ENCODE measurements around the gene POLR1C.

The POLR1C gene

DNA sequence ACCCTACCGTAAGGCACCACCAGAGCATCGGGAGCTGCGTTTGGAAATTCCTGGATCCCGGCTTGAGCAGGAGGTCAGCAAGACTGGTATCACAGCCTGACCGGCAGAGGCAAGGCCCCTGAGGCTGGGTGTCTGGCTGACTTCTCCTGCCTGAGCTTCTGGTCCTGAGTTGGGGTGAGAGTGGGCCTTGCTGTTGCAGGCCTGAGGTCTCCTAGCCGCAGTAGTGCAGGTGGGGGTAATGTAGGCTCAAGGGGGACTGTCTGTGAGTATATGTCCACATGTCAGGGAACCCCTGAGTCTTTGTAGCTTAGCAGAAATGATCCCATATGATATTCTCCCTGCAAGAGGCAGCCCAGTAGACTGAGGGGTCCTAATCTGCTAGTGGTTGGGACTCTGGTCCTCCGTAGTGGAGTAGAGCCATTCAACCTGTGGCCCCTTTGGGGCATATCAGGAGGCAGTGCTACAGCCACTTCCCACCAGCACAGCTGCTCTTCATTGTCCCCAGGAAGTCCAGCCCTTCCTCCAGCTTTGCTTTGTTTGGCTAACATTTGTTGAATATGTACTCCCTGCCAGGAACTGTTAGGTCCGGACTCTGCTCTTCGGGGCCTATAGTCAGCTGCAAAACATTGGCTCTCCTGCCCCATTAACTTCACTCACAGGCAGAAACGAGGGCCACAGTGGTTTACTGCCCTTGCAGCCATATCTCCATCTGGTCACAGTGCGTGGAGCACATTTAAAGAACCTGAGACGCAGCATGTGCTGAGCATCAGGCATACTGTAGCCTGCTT lies 17.7 kb upstream of the POLR1C start:
- Histone ChIP-seq H3F3A (ENCODE audit: low read depth) (no peaks in the 10 kb centered on the region), H3K9me3 (ENCODE audit: insufficient read depth, low read depth, low read length) (no peaks in the 10 kb centered on the region), H3K4me2 (ENCODE audit: low read depth, low read length, poor library complexity, severe bottlenecking) (no peak overlapping the region), H3K4me1 (ENCODE audit: insufficient read depth, low read length, poor library complexity, severe bottlenecking) (peaks cover 9% of the 10 kb centered on the region), H3K79me2 (ENCODE audit: insufficient read depth, low read length) (no peaks in the 10 kb centered on the region), H3K9ac (ENCODE audit: low read depth, low read length, poor library complexity, severe bottlenecking) (no peak overlapping the region), H3K36me3 (ENCODE audit: insufficient read depth, low read length) (peaks cover 52% of the 10 kb centered on the region; the same call in 1 of the 2 replicates), H3K9me2 (replicated peaks; ENCODE audit: low read depth, low read length) (no peaks in the 10 kb centered on the region), H3K27me3 (ENCODE audit: insufficient read depth, low read length, poor library complexity, severe bottlenecking) (no peaks in the 10 kb centered on the region), H2AFZ (ENCODE audit: low read length) (no peak overlapping the region), H4K20me1 (ENCODE audit: insufficient read depth, low read length, poor library complexity, severe bottlenecking) (no peaks in the 10 kb centered on the region), H3K4me3 (ENCODE audit: low read length, poor library complexity, severe bottlenecking) (no peak overlapping the region)
- no peak for TF ChIP-seq CTCF (conservative IDR thresholded peaks at IDR 0.05; ENCODE audit: low read length)
- no peak for TF ChIP-seq EZH2phosphoT487 (IDR thresholded peaks at IDR 0.05; ENCODE audit: borderline replicate concordance)

DNA sequence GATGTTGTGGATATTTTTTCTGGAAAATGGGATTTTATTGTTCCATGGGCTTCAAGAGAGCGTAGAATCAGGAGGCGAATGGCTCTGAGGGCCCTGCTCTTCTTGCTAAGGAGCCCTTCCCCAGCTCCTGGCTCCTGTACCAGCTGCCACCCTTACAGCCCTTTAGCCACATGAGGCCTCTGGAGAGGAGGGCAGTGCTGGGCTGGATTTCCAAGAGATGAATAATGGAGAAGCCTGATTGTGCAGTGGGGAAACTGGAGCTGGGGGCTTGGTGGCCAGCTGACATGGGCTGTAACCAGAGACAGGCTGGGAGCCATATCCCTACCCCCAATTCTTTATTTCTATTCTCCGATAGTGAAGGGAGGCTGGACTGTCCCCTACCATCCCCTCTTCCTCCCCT lies 16.0 kb upstream of the POLR1C start:
- no peaks in the 10 kb centered on the region for H3K9me2 ChIP-seq (replicated peaks; ENCODE audit: low read depth, low read length)
- no peak for TF ChIP-seq CTCF (conservative IDR thresholded peaks at IDR 0.05; ENCODE audit: low read length)
- no peaks in the 10 kb centered on the region for H4K20me1 ChIP-seq (ENCODE audit: insufficient read depth, low read length, poor library complexity, severe bottlenecking)
- no peaks in the 10 kb centered on the region for H3K79me2 ChIP-seq (ENCODE audit: insufficient read depth, low read length)
- H3K36me3 ChIP-seq (ENCODE audit: insufficient read depth, low read length), result peaks cover 60% of the 10 kb centered on the region; the same call in 1 of the 2 replicates
- no peak overlapping the region for H3K9ac ChIP-seq (ENCODE audit: low read depth, low read length, poor library complexity, severe bottlenecking)
- no peaks in the 10 kb centered on the region for H3K27me3 ChIP-seq (ENCODE audit: insufficient read depth, low read length, poor library complexity, severe bottlenecking)
- no peak overlapping the region for H2AFZ ChIP-seq (ENCODE audit: low read length)
- H3K4me3 ChIP-seq (ENCODE audit: low read length, poor library complexity, severe bottlenecking), result no peak overlapping the region
- no peaks in the 10 kb centered on the region for H3K4me1 ChIP-seq (ENCODE audit: insufficient read depth, low read length, poor library complexity, severe bottlenecking)
- H3K9me3 ChIP-seq (ENCODE audit: insufficient read depth, low read depth, low read length), result no peaks in the 10 kb centered on the region
- no peaks in the 10 kb centered on the region for H3F3A ChIP-seq (ENCODE audit: low read depth)
- no peak overlapping the region for H3K4me2 ChIP-seq (ENCODE audit: low read depth, low read length, poor library complexity, severe bottlenecking)

DNA sequence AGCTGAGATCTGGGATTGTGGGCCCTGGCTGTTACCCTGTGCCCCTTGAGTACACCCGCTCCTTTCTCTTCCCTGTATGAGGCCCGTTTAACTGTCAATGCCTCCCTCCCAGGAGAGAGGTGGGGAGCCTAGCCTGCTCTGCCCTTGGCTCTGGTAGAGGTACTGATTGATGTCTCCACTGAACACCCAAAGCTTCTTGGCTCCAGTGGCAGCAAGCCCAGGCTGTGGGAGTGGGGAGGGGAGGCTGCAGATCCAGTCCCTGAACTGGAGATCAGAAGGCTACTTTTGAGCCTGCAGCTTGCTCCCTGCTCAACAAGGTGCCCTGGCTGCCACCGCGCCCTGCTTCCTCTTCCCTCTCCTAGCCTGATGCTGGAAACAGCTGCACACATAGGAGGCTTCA lies 14.2 kb upstream of the POLR1C start:
- TF ChIP-seq EZH2phosphoT487 (IDR thresholded peaks at IDR 0.05; ENCODE audit: borderline replicate concordance) (no peak), CTCF (conservative IDR thresholded peaks at IDR 0.05; ENCODE audit: low read length) (no peak)
- Histone ChIP-seq H3K4me2 (ENCODE audit: low read depth, low read length, poor library complexity, severe bottlenecking) (no peak overlapping the region), H3K36me3 (ENCODE audit: insufficient read depth, low read length) (peaks cover 60% of the 10 kb centered on the region; the same call in 1 of the 2 replicates)

More for the DNA sequence above, 14.2 kb upstream of the POLR1C start:
- no peaks in the 10 kb centered on the region for H3F3A ChIP-seq (ENCODE audit: low read depth)
- H3K27me3 ChIP-seq (ENCODE audit: insufficient read depth, low read length, poor library complexity, severe bottlenecking), result no peaks in the 10 kb centered on the region
- no peaks in the 10 kb centered on the region for H3K9me2 ChIP-seq (replicated peaks; ENCODE audit: low read depth, low read length)
- no peak overlapping the region for H3K9ac ChIP-seq (ENCODE audit: low read depth, low read length, poor library complexity, severe bottlenecking)
- no peak overlapping the region for H2AFZ ChIP-seq (ENCODE audit: low read length)
- H3K79me2 ChIP-seq (ENCODE audit: insufficient read depth, low read length), result no peaks in the 10 kb centered on the region
- no peak overlapping the region for H3K4me3 ChIP-seq (ENCODE audit: low read length, poor library complexity, severe bottlenecking)
- H4K20me1 ChIP-seq (ENCODE audit: insufficient read depth, low read length, poor library complexity, severe bottlenecking), result no peaks in the 10 kb centered on the region
- H3K4me1 ChIP-seq (ENCODE audit: insufficient read depth, low read length, poor library complexity, severe bottlenecking), result no peaks in the 10 kb centered on the region
- H3K9me3 ChIP-seq (ENCODE audit: insufficient read depth, low read depth, low read length), result no peaks in the 10 kb centered on the region
